IMR-90 (cell line): ENCODE data around the gene METTL27.

ENCODE experiments used
- BHLHE40 ChIP-seq: fragments of 150-350 bp; IDR thresholded peaks from 2 replicates; pipeline ENCODE4 v1.6.1; 2016; ENCODE audit warnings: mild to moderate bottlenecking, low read depth, low read length
- CEBPB ChIP-seq: IDR thresholded peaks from 2 replicates; pipeline ENCODE4 v1.6.1; 2012; ENCODE audit warnings: low read depth, low read length, improper control_type of control experiment
- CHD1 ChIP-seq: IDR thresholded peaks from 2 replicates; pipeline ENCODE4 v1.6.1; 2012; ENCODE audit warnings: low read depth, low read length, improper control_type of control experiment
- FOS ChIP-seq: fragments of 150-350 bp; IDR thresholded peaks from 2 replicates; pipeline ENCODE4 v1.6.1; 2016; ENCODE audit warnings: low read depth, low read length
- MAZ ChIP-seq: IDR thresholded peaks from 2 replicates; pipeline ENCODE4 v1.6.1; 2012; ENCODE audit warnings: low read depth, mild to moderate bottlenecking, low read length, improper control_type of control experiment, moderate library complexity, borderline replicate concordance
- MXI1 ChIP-seq: IDR thresholded peaks from 2 replicates; pipeline ENCODE4 v1.6.1; 2012; ENCODE audit warnings: low read depth, mild to moderate bottlenecking, low read length, moderate library complexity, borderline replicate concordance
- POLR2A ChIP-seq: IDR thresholded peaks from 2 replicates; pipeline ENCODE4 v1.6.1; 2012; ENCODE audit warnings: mild to moderate bottlenecking, low read depth, low read length
- RCOR1 ChIP-seq: IDR thresholded peaks from 2 replicates; pipeline ENCODE4 v1.6.1; 2012; ENCODE audit warnings: mild to moderate bottlenecking, low read length, improper control_type of control experiment; ENCODE audit not compliant: insufficient replicate concordance
- RFX5 ChIP-seq: IDR thresholded peaks from 2 replicates; pipeline ENCODE4 v1.8.0; 2012; ENCODE audit warnings: low read depth, mild to moderate bottlenecking, low read length, moderate library complexity
- TF ChIP-seq, protein P1 (sequence below): conservative IDR thresholded peaks from 2 replicates; pipeline ENCODE4 v1.5.1; 2012; ENCODE audit warnings: mild to moderate bottlenecking, low read depth, low read length, improper control_type of control experiment
- TF ChIP-seq, protein P2 (sequence below): fragments of 150-350 bp; IDR thresholded peaks from 2 replicates; pipeline ENCODE4 v1.6.1; 2017; ENCODE audit warnings: mild to moderate bottlenecking, antibody characterized with exemption, low read length, low read depth

DNA sequence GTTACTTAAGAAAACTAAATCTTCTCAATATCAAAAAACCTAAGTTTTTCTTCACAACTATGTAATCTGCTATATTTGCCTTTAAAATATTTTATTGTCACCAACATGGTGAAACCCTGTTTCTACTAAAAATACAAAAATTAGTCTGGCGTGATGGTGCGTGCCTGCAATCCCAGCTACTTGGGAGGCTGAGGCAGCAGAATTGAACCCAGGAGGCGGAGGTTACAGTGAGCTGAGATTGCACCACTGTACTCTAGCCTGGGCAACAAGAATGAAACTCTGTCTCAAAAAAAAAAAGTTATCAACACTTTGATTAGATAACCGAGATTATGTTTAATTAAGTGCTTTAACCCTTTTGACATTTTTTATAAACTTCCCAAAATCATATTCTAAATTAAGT lies 39.9 kb downstream of the METTL27 start:
- TF ChIP-seq, protein P1, sequence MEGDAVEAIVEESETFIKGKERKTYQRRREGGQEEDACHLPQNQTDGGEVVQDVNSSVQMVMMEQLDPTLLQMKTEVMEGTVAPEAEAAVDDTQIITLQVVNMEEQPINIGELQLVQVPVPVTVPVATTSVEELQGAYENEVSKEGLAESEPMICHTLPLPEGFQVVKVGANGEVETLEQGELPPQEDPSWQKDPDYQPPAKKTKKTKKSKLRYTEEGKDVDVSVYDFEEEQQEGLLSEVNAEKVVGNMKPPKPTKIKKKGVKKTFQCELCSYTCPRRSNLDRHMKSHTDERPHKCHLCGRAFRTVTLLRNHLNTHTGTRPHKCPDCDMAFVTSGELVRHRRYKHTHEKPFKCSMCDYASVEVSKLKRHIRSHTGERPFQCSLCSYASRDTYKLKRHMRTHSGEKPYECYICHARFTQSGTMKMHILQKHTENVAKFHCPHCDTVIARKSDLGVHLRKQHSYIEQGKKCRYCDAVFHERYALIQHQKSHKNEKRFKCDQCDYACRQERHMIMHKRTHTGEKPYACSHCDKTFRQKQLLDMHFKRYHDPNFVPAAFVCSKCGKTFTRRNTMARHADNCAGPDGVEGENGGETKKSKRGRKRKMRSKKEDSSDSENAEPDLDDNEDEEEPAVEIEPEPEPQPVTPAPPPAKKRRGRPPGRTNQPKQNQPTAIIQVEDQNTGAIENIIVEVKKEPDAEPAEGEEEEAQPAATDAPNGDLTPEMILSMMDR: no peak
- TF ChIP-seq RFX5 (no peak), RCOR1 (no peak), POLR2A (no peak), CEBPB (no peak), MAZ (no peak), BHLHE40 (no peak), MXI1 (no peak), CHD1 (no peak), FOS (no peak)
- TF ChIP-seq, protein P2, sequence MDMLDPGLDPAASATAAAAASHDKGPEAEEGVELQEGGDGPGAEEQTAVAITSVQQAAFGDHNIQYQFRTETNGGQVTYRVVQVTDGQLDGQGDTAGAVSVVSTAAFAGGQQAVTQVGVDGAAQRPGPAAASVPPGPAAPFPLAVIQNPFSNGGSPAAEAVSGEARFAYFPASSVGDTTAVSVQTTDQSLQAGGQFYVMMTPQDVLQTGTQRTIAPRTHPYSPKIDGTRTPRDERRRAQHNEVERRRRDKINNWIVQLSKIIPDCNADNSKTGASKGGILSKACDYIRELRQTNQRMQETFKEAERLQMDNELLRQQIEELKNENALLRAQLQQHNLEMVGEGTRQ: no peak
